HG02884 (cell line): Measurements from ENCODE around the gene CSF2RB.

Experiments
- ATAC-seq: cut with Tn5 transposase; IDR thresholded peaks from one replicate; pipeline ENCODE4 v1.9.1; 2021; ENCODE audit warnings: mild to moderate bottlenecking, moderate library complexity; ENCODE audit not compliant: unreplicated experiment

CSF2RB gene

DNA sequence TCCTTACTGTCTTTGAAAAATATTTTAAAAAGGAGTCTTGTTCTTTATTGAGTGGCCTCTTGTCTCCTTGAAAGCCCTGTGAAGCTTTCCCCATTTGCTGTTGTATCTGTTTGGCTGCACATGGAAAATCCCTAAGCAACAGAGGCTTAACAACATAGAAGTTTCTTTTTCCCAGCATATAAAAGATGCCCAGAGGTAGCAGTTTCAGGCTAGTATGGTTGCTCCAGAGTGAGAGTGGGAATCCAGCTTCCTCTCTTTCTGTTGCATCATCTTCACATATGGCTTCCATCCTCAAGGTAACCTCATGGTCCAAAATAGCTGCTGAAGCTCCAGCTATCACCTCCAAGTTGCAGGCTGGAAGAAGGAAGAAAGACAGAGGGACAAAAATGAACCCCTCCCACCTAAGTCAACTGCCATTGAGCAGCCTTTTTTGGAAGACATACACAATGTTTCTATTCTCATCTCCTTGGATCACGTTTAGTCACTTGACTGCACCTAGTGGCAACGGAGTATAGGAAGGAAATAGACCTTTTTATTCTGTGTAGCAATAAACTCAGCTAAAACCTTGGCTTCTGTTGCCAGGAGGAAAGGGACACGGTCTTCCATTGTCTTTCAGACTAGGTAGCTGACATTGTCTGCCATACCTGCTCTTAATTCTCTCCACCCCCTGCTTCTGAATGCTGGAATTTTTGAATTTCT lies 5.3 kb downstream of the CSF2RB start:
- ATAC-seq, result no peak

DNA sequence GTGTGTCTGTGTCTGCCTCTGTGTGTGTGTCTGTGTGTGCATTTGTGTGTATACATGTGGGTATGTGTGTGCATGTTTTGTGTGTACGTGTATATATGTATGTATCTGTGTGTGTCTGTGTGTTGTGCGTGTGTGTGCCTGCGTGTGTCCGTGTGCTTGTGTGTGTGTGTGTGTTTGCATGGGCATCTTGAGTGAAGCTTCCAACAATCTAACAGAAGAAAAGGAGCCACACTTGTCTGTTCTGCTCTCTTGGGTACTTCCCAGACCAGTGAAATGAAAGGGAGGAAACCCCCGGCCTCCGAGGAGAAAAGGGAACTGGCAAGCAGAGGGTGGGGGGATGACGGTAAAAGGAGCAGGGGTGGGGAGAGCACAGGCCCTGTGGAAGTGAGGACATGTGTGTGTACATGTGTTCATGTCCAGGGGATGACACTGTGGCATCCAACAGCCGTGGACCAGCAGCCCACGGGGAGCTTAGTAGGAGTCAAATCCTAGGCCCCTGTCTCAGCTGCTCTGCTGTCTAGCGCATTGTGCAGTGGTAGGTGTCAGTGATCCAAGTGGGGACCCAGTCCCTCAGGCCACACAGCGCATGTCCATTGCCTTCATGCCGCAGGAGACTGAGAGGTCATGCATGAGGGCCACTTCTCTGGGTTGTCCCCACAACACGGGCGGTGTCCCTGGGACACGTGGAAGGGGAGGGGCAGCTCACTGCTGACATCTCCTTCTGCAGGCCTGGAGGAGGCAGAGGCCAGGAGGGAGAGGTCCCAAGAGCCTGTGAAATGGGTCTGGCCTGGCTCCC lies 8.1 kb downstream of the CSF2RB start:
- no peak for ATAC-seq

DNA sequence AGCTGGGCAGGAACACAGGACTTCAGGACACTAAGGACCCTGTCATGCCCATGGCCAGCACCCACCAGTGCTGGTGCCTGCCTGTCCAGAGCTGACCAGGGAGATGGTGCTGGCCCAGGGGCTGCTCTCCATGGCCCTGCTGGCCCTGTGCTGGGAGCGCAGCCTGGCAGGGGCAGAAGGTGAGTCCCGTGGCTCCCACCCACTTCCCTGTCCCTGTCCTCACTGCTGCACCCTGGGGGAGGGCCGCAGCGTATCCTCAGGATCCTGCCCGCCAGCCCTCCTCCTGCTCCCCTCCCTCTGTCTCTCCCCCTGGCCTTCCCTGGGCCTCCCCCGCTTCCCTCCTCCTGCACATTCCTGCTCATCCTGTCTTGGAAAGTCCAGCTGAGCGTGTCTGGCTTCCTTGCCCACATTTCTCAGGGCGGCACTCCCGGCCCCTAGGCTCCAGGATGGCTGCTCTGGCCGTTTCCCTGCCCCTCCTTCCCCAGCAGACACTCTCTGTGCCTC lies 8.7 kb downstream of the CSF2RB start:
- no peak for ATAC-seq

GRCh38 chr22:36922711-36923110 lies 9.3 kb downstream of the CSF2RB start:
- no peak for ATAC-seq

GRCh38 chr22:36923131-36923788 lies 9.8 kb downstream of the CSF2RB start:
- no peak for ATAC-seq

DNA sequence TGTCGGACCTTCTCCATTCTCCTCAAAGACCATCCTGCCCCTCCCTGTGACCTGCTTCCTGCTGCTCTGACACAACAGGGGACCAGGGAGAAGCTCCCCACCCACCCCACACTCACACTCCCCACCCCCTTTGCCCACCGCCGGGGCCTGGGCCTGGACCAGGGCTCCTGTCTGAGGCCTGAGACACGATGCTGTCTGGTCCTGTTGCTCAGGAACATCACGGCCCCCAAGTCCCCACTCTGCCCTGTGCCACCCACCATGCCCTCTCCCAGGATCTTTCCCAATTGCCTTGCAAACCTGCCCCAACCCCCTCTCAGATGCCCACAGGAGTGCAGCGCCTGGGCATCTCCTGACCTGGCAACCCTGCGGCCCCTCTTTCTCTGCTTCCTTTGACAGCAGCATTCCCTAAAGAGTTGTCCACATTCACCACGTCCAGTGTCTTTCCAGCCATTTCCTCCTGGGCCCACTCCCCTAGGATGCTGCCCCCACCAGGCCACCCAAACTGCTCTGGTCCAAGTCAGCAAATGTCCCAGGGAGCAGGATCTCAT lies 10.8 kb downstream of the CSF2RB start:
- ATAC-seq, result no peak

DNA sequence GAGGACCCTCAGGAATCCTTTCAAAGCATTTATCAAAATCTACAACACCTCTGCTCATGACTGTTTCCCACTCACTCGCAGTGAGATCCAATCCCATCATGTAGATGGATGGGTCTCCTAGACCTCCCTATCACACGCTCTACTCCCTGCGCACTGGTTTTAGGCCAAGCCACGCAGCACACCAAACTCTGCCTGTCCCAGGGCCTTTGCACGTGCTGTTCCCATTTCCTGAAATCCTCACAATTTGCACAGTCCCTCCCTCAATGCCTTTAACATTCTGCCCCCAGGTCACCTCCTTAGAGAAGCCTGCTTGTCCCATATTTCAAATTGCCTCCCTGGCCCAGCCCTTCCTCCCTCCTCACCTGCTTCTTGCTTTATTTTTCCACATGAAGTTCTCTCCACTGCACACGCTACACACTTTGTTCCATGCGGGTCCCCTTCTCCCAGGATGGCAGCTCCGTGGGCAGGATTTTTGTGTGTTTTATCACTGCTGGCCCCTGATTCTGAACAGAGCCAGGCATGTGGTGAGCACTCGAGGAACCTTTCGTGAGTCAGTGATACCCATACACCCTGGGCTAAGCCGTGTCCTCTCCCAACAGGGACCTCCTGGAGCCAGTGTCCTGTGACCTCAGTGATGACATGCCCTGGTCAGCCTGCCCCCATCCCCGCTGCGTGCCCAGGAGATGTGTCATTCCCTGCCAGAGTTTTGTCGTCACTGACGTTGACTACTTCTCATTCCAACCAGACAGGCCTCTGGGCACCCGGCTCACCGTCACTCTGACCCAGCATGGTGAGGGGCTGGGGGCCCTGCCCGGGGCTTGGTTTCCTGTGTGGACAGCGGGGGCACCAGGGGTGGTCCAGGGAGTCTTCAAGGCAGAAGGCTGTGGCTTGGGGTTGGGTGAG lies 12.2 kb downstream of the CSF2RB start:
- no peak for ATAC-seq

GRCh38 chr22:36926309-36926708 lies 12.9 kb downstream of the CSF2RB start:
- ATAC-seq, result no peak

DNA sequence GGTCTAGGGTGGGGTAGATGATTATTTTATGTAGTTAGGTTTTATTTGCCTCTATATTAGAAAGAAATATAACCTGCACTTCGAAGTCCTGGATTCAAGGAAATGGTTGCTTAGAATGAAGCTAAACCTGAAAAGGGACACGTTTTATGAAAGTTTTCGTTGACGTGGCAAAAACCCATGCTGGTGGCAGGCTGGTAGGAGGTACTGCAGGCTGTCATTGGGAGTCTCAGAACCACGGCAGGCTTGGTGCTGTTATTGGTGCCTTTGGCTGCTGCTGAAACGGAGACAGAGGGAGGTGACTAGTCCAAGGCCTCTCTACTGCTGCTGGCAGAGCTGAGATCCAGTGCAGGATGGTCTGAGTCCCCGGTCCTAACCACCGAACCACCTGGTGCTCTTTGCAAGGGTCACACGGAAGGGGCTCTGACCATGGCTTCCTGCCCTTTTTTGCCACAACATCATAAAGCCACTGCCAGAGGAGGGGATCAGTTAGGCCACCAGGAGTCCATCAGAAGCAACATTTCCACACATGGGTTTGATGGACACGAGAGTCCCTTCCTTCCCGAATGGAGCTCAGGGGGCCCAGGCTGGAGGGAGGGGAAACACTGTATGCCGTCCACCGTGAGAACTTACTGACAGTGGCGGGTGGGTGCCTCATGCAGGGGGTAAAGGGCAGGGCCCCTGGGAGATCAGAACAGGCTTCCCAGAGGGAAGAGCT lies 13.4 kb downstream of the CSF2RB start:
- ATAC-seq, result no peak

DNA sequence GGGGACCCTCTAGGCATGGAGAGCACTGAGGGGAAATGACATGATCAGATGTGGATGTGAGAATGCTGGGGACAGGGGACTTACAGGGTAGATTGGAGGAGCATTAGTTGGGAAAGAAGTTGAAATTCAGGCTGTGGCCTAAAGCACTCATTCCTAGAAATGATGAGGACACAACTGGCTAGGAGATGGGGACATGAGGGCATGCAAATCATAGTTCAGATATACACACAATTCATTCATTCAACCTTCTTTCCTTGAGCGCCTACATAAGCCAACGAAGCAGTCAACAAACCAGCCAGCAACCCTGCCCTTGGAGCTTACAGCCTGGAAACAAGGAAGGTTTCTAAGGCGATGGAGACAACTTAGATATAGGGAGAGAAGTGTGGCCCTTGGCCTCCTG lies 14.2 kb downstream of the CSF2RB start:
- no peak for ATAC-seq

GRCh38 chr22:36928196-36928595 lies 14.8 kb downstream of the CSF2RB start:
- ATAC-seq, result no peak

DNA sequence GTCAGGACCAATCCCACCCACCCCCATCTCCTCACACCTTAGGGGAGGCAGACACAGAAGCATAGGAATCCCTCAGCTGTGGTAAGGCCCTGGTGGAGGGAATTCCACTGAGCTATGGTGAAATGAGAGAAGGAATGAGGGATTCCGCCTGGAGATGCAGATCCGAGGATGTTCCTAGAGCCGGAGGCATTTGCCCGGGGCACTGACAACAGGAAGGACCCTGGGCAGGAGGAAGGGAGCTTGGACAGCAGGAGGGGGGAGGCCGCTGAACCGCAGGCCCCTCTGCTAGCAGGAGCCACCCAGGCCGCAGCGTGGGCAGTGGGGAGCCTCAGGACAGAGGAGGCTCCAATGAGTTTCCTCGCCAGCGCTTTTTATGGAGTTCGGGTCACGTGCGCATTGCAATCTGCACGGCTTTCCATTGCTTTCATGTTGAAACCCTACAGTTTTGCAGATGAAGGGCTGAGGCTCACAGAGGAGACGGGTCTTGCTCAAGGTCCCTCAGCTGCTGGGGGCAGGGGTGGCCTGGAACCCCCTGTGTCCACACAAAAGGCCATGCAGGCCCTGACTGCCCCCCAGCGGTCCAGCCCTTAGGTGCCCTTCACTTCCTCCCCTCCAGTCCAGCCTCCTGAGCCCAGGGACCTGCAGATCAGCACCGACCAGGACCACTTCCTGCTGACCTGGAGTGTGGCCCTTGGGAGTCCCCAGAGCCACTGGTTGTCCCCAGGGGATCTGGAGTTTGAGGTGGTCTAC lies 15.5 kb downstream of the CSF2RB start:
- ATAC-seq, result no peak

DNA sequence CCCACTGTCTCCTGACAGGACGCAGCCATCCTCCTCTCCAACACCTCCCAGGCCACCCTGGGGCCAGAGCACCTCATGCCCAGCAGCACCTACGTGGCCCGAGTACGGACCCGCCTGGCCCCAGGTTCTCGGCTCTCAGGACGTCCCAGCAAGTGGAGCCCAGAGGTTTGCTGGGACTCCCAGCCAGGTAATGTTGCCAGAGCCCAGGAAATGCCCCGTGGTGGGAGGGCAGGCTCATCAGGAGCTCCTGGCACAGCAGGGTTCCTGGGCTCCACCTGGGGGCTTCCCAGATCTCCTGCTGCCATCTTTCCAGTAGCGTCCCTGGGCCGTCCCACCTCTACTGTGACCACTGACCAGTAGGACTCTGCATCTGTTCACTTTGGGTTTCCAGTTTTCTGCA lies 16.2 kb downstream of the CSF2RB start:
- ATAC-seq, result no peak

- ATAC-seq, result no peak
These were observed 16.9 kb downstream of the CSF2RB start for GRCh38 chr22:36930041-36930935.

DNA sequence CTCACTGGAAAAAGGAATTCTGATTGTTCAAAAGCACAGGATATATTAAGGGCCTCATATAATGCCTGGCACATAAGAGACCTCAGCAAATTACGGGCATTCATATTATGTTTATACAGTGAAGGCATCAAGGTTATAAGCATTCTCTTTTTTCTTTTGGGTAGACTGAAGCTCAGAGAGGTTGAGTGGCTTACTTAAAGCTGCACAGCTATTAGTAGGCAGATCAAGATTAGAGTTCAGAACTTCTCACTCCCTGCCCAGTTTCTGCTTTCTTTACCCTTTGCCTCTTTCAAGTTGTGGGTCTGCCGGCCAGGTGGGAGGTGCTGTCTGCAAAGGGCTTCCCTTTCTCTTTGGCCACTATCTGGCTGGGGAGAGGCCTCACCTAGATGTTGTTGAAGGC lies 18.0 kb downstream of the CSF2RB start:
- ATAC-seq, result no peak

DNA sequence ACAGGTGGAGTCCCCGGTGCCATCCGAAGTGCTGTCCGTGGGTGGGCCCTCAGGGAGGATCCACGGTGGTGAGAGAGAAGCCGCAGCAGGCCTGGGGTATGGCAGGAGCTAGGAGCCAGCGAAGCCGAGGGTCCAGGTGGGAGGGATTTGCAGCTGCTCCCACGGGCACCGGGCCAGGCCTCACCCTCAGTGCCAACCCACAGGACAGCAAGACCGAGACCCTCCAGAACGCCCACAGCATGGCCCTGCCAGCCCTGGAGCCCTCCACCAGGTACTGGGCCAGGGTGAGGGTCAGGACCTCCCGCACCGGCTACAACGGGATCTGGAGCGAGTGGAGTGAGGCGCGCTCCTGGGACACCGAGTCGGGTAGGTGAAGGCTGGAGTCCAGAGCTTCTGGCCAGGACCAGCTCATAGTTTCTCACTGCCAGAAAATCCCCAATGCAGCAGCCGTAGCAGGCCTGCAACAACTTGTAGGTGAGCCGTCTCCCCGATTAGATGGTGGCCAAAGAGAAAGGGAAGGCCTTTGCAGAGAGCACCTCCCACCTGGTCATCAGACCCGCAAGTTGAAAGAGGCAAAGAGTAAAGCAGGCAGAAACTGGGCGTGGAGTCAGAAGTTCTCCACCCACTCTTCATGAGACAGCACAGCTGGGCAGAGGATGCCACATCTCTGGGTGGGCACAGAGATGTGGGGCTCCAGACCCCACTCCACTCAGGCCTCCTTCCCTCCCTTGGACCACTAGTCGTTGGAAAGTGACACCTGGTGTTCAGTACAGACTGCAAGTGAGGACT lies 20.4 kb downstream of the CSF2RB start:
- no peak for ATAC-seq
